Neural progenitor cell (in vitro differentiated cells): ENCODE measurements around the gene PLCH2. TPM values are rescaled to one million over a fixed set of nuclear protein-coding genes. Genes with fewer than 3 reads are reported as not detected.

Source experiments
- DNase-seq: peaks from one replicate; pipeline ENCODE4 v3.0.0-alpha.2; 2016; ENCODE audit warnings: low spot score
- H2AFZ ChIP-seq: fragments of 200-600 bp; sonication (generic); replicated peaks from 2 replicates; pipeline ENCODE4 v1.6.1; 2016; ENCODE audit warnings: antibody characterized with exemption
- H3F3A ChIP-seq: fragments of 200-600 bp; sonication (generic); 2 replicates; pipeline ENCODE4 v1.6.1; 2016; ENCODE audit warnings: antibody characterized with exemption, low read depth
- H3K27ac ChIP-seq: fragments of 200-600 bp; sonication (generic); 2 replicates; pipeline ENCODE4 v1.5.1; 2016; ENCODE audit warnings: mild to moderate bottlenecking
- H3K27me3 ChIP-seq: fragments of 200-600 bp; sonication (generic); 2 replicates; pipeline ENCODE4 v1.6.1; 2016; ENCODE audit warnings: mild to moderate bottlenecking, moderate library complexity
- H3K36me3 ChIP-seq: fragments of 200-600 bp; sonication (generic); 2 replicates; pipeline ENCODE4 v1.5.1; 2016
- H3K4me1 ChIP-seq: fragments of 200-600 bp; sonication (generic); 2 replicates; pipeline ENCODE4 v1.6.1; 2016; ENCODE audit warnings: mixed run types
- H3K4me2 ChIP-seq: fragments of 200-600 bp; sonication (generic); 2 replicates; pipeline ENCODE4 v1.6.1; 2016
- H3K4me3 ChIP-seq: fragments of 200-600 bp; sonication (generic); 2 replicates; pipeline ENCODE4 v1.5.1; 2016
- H3K79me2 ChIP-seq: fragments of 200-600 bp; sonication (generic); 2 replicates; pipeline ENCODE4 v1.6.1; 2016; ENCODE audit warnings: low read depth
- H3K9ac ChIP-seq: fragments of 200-600 bp; sonication (generic); 2 replicates; pipeline ENCODE4 v1.6.1; 2016
- H3K9me3 ChIP-seq: fragments of 200-600 bp; sonication (generic); 2 replicates; pipeline ENCODE4 v1.5.1; 2016; ENCODE audit warnings: low read depth
- H4K20me1 ChIP-seq: fragments of 200-600 bp; sonication (generic); 2 replicates; pipeline ENCODE4 v1.6.1; 2016; ENCODE audit warnings: low read depth
- H3K27ac Mint-ChIP-seq: 3 replicates; pipeline ENCODE4 v1.8.0; 2021; ENCODE audit warnings: mixed read lengths
- H3K27me3 Mint-ChIP-seq: 2 replicates; pipeline ENCODE4 v1.8.0; 2022; ENCODE audit warnings: low read depth, mild to moderate bottlenecking, inconsistent platforms, moderate library complexity, mixed read lengths; ENCODE audit not compliant: insufficient read depth
- H3K36me3 Mint-ChIP-seq: 3 replicates; pipeline ENCODE4 v1.8.0; 2021; ENCODE audit warnings: mixed read lengths
- H3K4me1 Mint-ChIP-seq: 3 replicates; pipeline ENCODE4 v1.8.0; 2021; ENCODE audit warnings: mixed read lengths
- H3K4me3 Mint-ChIP-seq: 3 replicates; pipeline ENCODE4 v1.8.0; 2021; ENCODE audit warnings: mild to moderate bottlenecking, moderate library complexity, mixed read lengths
- H3K9me3 Mint-ChIP-seq: 3 replicates; pipeline ENCODE4 v1.8.0; 2020; ENCODE audit warnings: mixed read lengths
- CTCF ChIP-seq: fragments of 200-600 bp; sonication (generic); IDR thresholded peaks from 2 replicates; pipeline ENCODE4 v1.5.1; 2017; ENCODE audit warnings: antibody characterized with exemption, mild to moderate bottlenecking
- EZH2 ChIP-seq: fragments of 200-600 bp; sonication (generic); IDR thresholded peaks from 2 replicates; pipeline ENCODE4 v1.6.1; 2017; ENCODE audit warnings: antibody characterized with exemption, mild to moderate bottlenecking, moderate library complexity
- EZH2phosphoT487 ChIP-seq: fragments of 200-600 bp; sonication (generic); IDR thresholded peaks from 2 replicates; pipeline ENCODE4 v1.6.1; 2017; ENCODE audit warnings: antibody characterized with exemption
- total RNA-seq: library from RNA; depleted of rRNA; stranded (reverse); fragments of >200 nt; gene quantifications from 2 replicates; pipeline ENCODE4 v1.2.3, GENCODE V29; 2015; ENCODE audit warnings: low replicate concordance

PLCH2 gene
- total RNA-seq, 1 donor from 2014 or later = 0.54 TPM

GRCh38 chr1:2446394-2446793, 29.7 kb upstream of the PLCH2 start:
- H3K4me3 ChIP-seq = no peak overlapping the region
- H3K27ac Mint-ChIP-seq = no peak overlapping the region

GRCh38 chr1:2446861-2447260, 29.2 kb upstream of the PLCH2 start:
- no peak overlapping the region for H3K27ac Mint-ChIP-seq
- peak overlapping the region; percentile 50 for H3K4me3 Mint-ChIP-seq
- peak overlapping the region; percentile 91 for H3K27ac ChIP-seq

More at GRCh38 chr1:2446394-2446793, 29.7 kb upstream of the PLCH2 start:
- Mint-ChIP-seq H3K4me1 (peaks cover 31% of the 10 kb centered on the region), H3K36me3 (no peaks in the 10 kb centered on the region), H3K9me3 (no peaks in the 10 kb centered on the region), H3K27me3 (peaks cover 17% of the 10 kb centered on the region), H3K4me3 (no peak overlapping the region)
- Histone ChIP-seq H3F3A (peaks cover 29% of the 10 kb centered on the region), H3K27me3 (peaks cover 37% of the 10 kb centered on the region), H3K36me3 (no peaks in the 10 kb centered on the region), H3K4me1 (peaks cover 62% of the 10 kb centered on the region), H3K9ac (no peak overlapping the region), H2AFZ (no peak overlapping the region), H3K27ac (peak overlapping the region; percentile 91), H3K79me2 (no peaks in the 10 kb centered on the region), H3K9me3 (no peaks in the 10 kb centered on the region), H3K4me2 (peak overlapping the region; percentile 53), H4K20me1 (no peaks in the 10 kb centered on the region)
- no peak for TF ChIP-seq EZH2phosphoT487
- no peak for TF ChIP-seq EZH2
- TF ChIP-seq CTCF = no peak
- peak; percentile 94 for DNase-seq

GRCh38 chr1:2447276-2448097, 28.6 kb upstream of the PLCH2 start:
- no peak for TF ChIP-seq EZH2phosphoT487
- no peak for TF ChIP-seq EZH2
- TF ChIP-seq CTCF = no peak
- peak overlapping the region; percentile 58 for H3K4me3 Mint-ChIP-seq
- H3K4me2 ChIP-seq = peak overlapping the region; percentile 53
- no peak overlapping the region for H3K27ac Mint-ChIP-seq
- no peaks in the 10 kb centered on the region for H3K36me3 ChIP-seq
- no peaks in the 10 kb centered on the region for H3K36me3 Mint-ChIP-seq
- H2AFZ ChIP-seq = no peak overlapping the region
- no peaks in the 10 kb centered on the region for H3K79me2 ChIP-seq
- DNase-seq = no peak
- H3F3A ChIP-seq = peaks cover 29% of the 10 kb centered on the region
- no peaks in the 10 kb centered on the region for H3K9me3 Mint-ChIP-seq
- H3K9ac ChIP-seq = no peak overlapping the region
- peaks cover 26% of the 10 kb centered on the region for H3K27me3 ChIP-seq
- peaks cover 70% of the 10 kb centered on the region for H3K4me1 ChIP-seq
- peaks cover 31% of the 10 kb centered on the region for H3K4me1 Mint-ChIP-seq
- no peak overlapping the region for H3K4me3 ChIP-seq
- H3K27me3 Mint-ChIP-seq = peaks cover 14% of the 10 kb centered on the region
- peak overlapping the region; percentile 91 for H3K27ac ChIP-seq
- no peaks in the 10 kb centered on the region for H3K9me3 ChIP-seq
- no peaks in the 10 kb centered on the region for H4K20me1 ChIP-seq

More at GRCh38 chr1:2446861-2447260, 29.2 kb upstream of the PLCH2 start:
- Histone ChIP-seq H3K9ac (no peak overlapping the region), H3K4me1 (peaks cover 64% of the 10 kb centered on the region), H3K36me3 (no peaks in the 10 kb centered on the region), H3K4me3 (no peak overlapping the region), H2AFZ (no peak overlapping the region), H3K79me2 (no peaks in the 10 kb centered on the region), H4K20me1 (no peaks in the 10 kb centered on the region), H3K4me2 (peak overlapping the region; percentile 53), H3K9me3 (no peaks in the 10 kb centered on the region), H3F3A (peaks cover 29% of the 10 kb centered on the region), H3K27me3 (peaks cover 33% of the 10 kb centered on the region)
- Mint-ChIP-seq H3K36me3 (no peaks in the 10 kb centered on the region), H3K27me3 (peaks cover 17% of the 10 kb centered on the region), H3K4me1 (peaks cover 31% of the 10 kb centered on the region), H3K9me3 (no peaks in the 10 kb centered on the region)
- DNase-seq = no peak
- TF ChIP-seq CTCF (no peak), EZH2phosphoT487 (no peak), EZH2 (no peak)
